HepG2 (cell line): ENCODE data around the gene NUP62.

ENCODE experiments used
- ATF3 ChIP-seq: sonication (generic); formaldehyde crosslinking; IDR thresholded peaks from 2 replicates; pipeline ENCODE4 v1.4.0; 2020; ENCODE audit warnings: missing genetic modification reagents
- POLR2A ChIP-seq, 2 experiments: IDR thresholded peaks; 2 replicates each; pipeline ENCODE4 v1.6.1; 2011; ENCODE audit warnings: low read depth in 2 of 2, low read length in 2 of 2, mild to moderate bottlenecking in 1 of 2, moderate library complexity in 1 of 2; ENCODE audit not compliant: insufficient read depth in 1 of 2
- REST ChIP-seq, 2 experiments: IDR thresholded peaks; 2 replicates each; pipeline ENCODE4 v1.6.1; 2011 to 2012; ENCODE audit warnings: low read length in 2 of 2, borderline replicate concordance in 1 of 2, low read depth in 1 of 2, mild to moderate bottlenecking in 1 of 2, moderate library complexity in 1 of 2
- TAF1 ChIP-seq: sonication (generic); formaldehyde crosslinking; IDR thresholded peaks from 2 replicates; pipeline ENCODE4 v1.4.0; 2020; ENCODE audit warnings: missing genetic modification reagents
- ZNF207 ChIP-seq: fragments of 450-650 bp; IDR thresholded peaks from 2 replicates; pipeline ENCODE4 v1.6.1; 2016; ENCODE audit warnings: antibody characterized with exemption, borderline replicate concordance

DNA sequence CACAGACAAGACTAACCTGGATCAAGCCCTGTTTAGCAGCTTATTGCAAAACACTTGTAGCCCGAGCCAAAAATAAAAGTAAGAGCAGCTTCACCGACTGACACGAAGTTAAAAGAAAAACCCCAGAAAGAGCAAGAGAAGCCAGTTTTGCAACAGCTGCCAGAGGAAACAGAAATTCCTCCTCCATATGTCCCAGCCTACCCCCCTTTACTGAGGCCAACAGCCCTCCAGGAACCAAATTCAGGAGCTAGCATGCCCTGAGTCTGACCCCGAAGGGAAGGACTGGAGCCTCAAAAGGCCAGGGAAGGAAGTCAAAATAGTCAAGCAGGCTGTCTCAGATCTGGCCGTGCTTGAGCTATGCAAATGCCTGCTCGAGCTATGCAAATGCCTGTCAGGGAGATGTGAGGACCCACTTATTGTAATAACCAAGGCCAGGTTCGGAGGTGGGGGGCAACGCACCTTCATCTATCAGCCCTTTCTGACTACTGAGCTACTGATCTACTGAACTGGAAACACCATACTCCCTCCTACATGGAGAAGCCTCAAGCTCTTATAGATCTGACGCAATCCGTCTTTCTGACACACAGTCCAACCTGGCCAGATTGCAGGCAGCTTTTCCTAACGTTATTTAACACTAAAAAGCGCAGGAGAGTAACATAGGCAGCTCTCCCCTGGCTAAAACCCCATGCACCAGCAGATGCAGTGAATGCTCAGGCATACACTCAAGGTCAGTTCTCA is 25.0 kb upstream of the NUP62 start:
- TF ChIP-seq POLR2A (IDR thresholded peaks at IDR 0.05; ENCODE audit: insufficient read depth in 1 of 2, low read depth in 2 of 2, low read length in 2 of 2) (no peak), ZNF207 (no peak), ATF3 (CRISPR knock-in tag) (no peak), TAF1 (CRISPR knock-in tag) (no peak), REST (IDR thresholded peaks at IDR 0.05; ENCODE audit: borderline replicate concordance in 1 of 2, low read depth in 1 of 2, low read length in 2 of 2) (no peak)
